ENCODE measurements around the gene TBC1D22A.

The TBC1D22A gene

DNA sequence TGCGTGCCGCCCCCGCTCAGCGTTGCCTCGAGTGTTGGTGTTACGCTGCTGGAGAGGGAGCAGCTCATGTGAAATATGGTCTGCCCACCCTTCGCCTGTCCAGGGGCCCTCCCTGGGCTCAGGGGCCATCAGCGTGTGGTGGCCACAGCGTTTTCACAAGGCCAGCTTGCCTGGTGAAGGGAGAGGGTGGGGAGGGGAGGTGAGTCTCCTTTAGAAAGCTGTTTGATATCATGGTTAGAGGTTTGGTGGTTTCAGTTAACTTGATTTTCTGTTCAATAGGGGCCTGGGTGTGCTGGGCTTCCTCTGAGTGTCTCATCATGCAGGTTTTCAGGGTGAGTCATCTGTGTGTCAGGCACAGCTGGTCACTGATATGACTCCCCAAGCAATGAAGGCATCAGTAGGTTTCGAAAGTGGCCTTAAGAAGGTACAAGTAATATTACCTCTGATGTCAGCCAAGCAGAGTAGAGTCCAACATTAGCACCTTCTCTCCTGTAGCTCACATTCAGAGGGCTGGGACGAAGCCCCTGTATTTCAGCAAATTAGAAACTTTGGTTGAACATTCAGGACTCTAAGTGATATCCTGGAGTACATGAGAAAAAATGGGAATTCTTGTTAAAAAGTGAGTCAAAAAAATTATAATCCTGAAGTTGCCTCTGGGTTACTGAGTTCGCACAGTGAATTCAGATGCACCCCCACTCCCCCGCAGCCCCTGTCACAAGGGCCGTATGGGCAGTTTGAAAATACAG lies 172.5 kb downstream of the TBC1D22A start:
- DNase-seq (ENCODE audit: low spot score): peak; percentile 93

DNA sequence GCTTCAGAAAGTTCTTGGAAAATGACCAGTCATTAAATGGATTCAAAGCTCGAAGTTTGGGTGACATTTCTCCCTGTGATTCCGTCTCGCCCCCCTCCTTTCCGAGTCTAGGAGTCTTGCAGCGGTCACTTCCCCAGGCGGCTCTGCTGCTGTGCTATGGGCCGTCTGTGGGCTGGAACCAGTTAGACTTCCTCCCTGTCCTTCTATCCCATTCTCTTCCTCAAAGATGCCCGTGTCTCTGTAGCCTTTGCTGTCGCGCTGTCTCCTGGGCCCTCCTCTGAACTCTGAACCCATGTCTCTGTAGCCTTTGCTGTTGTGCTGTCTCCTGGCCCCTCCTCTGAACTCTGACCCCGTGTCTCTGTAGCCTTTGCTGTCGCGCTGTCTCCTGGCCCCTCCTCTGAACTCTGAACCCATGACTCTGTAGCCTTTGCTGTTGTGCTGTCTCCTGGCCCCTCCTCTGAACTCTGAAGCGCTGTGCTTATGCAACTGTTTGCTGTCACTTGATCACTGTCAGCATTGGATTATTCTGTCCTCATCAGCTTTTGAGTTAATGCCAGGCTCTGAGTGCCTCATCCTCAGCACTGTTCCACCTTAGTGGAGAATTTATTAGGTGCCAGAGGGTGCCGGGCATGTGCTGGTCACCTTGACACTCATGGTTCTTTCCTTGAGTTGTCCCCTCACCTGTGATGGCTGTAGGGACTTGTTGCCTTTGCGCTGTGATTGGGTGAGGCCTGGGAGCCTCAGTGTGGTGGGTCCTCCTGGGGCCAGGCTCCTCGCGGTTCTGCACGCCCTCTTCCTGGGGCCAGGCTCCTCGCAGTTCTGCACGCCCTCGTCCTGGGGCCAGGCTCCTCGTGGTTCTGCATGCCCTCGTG lies 173.3 kb downstream of the TBC1D22A start:
- DNase-seq (ENCODE audit: low spot score): no peak

DNA sequence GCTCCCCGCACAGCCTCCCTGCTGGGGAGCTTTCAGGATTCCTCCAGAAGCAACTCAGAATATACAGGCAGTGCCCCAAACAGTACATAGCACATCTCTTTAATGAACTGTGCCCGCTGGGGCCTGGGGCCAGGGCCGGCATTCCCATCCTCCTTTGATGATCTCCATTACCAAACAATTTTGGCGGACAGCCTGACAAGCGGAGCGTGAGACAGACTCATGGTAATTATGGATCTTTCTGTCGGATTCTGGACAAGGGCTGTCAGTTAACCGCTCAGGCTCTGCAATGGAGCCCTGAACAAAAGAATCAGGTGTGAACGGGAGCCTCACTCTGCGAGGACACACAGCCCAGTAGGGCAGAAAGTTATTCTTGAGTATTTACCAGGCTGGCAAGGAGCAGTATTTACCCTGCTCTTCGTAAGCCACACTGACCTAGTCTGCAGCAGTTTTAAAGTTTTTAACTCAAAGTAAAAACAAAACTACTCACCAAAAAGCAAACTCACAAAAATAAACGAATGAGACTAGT lies 174.0 kb downstream of the TBC1D22A start:
- no peak for DNase-seq (ENCODE audit: low spot score)

DNA sequence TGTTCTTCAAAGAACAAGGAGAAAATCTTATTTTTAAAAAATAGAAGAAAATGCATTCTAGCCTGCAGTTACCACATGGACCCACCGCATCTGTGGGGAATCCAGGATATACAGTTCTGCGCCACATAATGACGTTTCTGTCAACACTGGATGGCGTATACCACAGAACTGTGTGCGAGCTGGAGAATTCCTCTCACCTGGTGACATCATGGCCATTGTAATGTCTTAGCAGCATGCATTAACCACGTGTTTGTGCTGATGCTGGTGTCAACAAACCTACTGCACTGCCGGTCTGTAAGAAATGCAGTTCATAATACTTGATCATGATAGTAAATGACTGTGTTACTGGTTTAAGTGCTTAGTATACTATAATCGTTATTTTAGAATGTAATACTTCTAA lies 174.7 kb downstream of the TBC1D22A start:
- no peak for DNase-seq (ENCODE audit: low spot score)

- no peak for DNase-seq (ENCODE audit: low spot score)
These were observed 175.5 kb downstream of the TBC1D22A start for GRCh38 chr22:46937939-46938338.

DNA sequence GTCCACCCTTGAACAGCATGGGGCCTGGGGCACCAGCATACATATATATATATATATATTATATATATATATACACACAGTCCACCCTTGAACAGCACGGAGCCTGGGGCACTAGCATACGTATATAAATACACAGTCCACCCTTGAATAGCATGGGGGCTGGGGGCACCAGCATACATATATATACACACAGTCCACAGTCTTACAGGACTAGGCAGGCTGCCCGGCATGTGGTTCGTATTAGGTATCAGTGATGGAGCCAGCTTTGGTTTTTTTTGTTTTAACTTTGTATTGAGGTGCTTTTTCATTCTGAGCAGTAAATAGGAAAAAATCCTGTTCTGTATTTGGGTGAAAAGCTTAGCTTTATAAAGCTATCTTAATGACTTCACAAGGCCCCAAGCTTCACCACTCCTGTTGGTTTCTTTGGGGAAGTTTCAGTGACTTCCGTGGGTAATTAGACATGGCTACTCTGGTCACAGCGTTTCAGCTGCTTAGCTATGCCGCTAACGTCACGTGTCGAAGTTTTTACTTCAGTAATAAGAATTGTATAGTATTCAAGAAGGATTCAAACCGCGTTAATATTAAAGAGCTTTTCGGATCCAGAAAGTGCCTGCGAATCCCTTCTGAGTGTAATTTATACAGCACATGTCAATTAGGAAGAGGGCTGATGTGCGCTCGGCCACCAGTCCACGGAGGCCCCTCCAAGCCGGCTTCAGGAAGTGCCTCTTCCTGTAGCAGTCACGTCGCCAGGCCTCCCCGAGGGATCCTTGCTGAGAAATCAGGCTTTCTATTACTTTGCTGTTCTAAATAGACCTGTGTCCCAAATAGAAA lies 179.7 kb downstream of the TBC1D22A start:
- DNase-seq (ENCODE audit: low spot score): no peak

GRCh38 chr22:46942799-46943785 lies 180.6 kb downstream of the TBC1D22A start:
- no peak for DNase-seq (ENCODE audit: low spot score)

DNA sequence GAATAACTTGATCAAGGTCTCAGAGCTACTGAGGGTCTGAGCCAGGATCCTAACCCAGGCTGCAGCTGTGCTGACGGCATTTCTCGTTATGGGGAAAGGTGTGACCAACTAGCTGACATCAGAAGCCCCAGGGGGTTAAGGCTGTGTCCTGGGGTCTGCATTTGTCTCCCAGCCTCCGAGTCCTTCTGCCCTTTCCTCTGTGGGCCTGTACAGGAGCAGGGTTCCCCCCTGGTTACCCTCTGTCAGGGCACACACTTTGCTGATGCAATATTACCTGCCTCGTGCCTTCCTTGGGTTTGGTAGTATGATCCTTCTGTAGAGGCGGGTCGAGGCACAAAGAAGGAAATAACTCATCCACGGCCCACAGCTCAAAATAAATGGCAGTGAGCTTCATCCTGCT lies 183.0 kb downstream of the TBC1D22A start:
- DNase-seq (ENCODE audit: low spot score): no peak

DNA sequence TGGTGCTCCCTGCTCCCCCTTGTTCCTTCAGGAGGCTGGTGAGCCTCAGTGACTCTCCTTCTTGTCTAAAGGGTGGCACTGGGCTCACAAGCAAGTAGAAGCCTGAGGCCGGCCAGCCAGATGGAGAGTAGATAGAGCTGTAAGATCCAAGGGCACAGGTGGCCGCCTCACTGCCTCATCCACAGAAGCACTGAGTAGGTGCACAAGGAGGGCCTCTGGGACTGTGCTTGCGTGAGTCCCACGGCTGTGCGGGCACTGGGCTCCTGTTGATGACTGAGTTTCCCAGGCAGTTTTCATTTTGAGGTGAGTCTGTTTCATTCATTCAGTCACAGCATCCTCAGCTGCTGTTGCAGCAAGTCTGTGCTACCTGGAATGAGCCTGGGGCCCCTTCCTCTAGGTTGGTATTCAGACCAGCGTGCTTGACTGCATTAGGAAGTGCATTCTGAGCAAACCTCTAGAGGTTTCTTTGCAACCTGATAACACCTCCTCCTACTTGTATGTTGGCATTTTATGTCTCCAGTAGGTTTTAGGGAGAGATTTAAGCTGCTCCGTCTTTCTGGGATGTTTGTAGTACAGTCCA lies 184.0 kb downstream of the TBC1D22A start:
- no peak for DNase-seq (ENCODE audit: low spot score)

GRCh38 chr22:46947516-46948257 lies 185.2 kb downstream of the TBC1D22A start:
- no peak for DNase-seq (ENCODE audit: low spot score)

GRCh38 chr22:46948411-46949144 lies 186.1 kb downstream of the TBC1D22A start:
- DNase-seq (ENCODE audit: low spot score): no peak

- no peak for DNase-seq (ENCODE audit: low spot score)
These were observed 188.9 kb downstream of the TBC1D22A start for GRCh38 chr22:46951350-46951749.

GRCh38 chr22:46951973-46952372 lies 189.5 kb downstream of the TBC1D22A start:
- DNase-seq (ENCODE audit: low spot score): no peak

DNA sequence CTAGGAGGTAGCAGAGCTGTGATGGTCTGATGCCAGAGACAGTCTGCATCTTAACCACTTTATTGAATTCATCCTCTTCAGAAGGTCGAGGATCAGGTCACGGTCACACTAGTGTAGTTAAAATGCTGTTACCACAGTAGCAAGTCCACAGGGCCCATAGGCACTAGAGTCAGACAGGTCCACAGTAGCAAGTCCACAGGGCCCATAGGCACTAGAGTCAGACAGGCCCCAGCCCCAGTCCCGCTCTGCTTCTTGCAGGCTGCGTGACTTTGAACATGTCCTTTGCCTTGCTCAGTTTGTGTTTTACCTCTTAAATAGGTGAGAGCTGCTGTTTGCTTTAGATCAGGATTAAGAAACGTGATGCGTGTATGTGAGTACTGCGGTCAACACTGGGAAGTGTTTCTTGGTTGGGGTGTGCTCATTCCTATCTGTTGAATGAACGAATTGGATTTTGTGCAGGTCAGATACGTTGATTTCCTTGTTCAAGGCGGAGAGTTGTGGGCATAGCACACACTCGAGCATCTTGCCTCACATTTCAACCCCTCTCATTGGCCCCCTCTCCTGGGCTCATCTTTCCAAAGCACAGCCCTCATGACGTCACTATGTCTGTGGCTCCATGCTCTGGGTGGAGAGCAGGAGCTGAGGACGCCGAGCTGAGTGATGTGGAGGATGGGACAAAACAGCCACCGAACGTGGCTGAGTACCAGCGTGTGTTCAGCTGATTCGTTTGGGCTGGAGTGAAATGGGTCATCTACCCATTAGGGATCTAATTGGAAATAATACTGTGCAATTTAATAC lies 191.7 kb downstream of the TBC1D22A start:
- no peak for DNase-seq (ENCODE audit: low spot score)

- DNase-seq (ENCODE audit: low spot score): no peak
These were observed 192.3 kb downstream of the TBC1D22A start for GRCh38 chr22:46954781-46955180.

GRCh38 chr22:46956498-46957215 lies 194.2 kb downstream of the TBC1D22A start:
- no peak for DNase-seq (ENCODE audit: low spot score)

GRCh38 chr22:46957521-46957920 lies 195.1 kb downstream of the TBC1D22A start:
- DNase-seq (ENCODE audit: low spot score): no peak

DNA sequence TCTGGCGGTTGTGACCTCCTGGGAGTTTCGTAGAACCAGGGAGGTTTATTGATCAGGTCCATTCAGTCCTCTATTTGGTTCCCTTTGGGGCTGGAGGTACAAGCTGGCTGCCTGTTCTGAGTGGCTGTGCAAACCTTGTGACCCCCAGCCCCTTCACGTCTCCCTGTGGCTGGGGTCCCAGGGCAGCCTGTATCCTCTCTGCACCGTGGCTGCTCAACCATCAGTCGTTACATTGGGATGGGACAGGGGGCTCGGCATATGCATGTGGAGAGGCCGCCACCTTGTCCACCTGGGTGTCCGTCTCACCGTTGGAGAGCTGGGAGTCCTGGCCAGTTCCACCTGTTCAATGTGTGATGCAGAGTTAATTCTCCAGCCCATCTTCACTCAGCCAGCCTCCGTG lies 195.7 kb downstream of the TBC1D22A start:
- no peak for DNase-seq (ENCODE audit: low spot score)
